ENCODE measurements around the gene TMEM63B.

DNA sequence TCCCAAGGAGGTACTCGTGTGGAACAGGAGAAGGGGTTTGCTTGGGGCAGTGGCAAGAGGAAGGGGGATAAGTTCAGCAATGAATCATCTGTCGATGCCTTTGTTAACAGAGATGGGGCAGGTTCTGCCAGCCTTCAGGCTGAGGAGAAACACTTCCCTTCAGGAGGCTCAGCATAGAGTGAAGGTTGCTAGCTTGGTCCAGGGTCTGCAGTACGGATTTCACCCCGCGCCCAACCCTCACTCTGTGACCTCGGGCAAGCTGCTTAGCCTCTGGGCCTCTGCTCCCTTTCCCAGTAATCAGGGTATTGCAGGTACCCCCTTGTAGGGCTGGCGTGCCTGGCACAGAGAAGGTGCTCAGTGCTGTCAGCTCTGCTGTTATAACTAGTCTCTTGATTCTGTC lies 38.8 kb downstream of the TMEM63B start:
- TF ChIP-seq, protein P1, sequence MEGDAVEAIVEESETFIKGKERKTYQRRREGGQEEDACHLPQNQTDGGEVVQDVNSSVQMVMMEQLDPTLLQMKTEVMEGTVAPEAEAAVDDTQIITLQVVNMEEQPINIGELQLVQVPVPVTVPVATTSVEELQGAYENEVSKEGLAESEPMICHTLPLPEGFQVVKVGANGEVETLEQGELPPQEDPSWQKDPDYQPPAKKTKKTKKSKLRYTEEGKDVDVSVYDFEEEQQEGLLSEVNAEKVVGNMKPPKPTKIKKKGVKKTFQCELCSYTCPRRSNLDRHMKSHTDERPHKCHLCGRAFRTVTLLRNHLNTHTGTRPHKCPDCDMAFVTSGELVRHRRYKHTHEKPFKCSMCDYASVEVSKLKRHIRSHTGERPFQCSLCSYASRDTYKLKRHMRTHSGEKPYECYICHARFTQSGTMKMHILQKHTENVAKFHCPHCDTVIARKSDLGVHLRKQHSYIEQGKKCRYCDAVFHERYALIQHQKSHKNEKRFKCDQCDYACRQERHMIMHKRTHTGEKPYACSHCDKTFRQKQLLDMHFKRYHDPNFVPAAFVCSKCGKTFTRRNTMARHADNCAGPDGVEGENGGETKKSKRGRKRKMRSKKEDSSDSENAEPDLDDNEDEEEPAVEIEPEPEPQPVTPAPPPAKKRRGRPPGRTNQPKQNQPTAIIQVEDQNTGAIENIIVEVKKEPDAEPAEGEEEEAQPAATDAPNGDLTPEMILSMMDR (IDR thresholded peaks at IDR 0.05): no peak
- TF ChIP-seq POLR2A (IDR thresholded peaks at IDR 0.05): no peak

All from prostate gland (tissue), 2 donors.